ENCODE results near the gene MAPKAPK3.

Gene MAPKAPK3

GRCh38 chr3:50630394-50630793, 13.4 kb downstream of the MAPKAPK3 start:
- WGBS (ENCODE audit: insufficient coverage, insufficient read length), result no CpG with 5 or more reads among the region's 6 CpGs

GRCh38 chr3:50630877-50631276, 13.9 kb downstream of the MAPKAPK3 start:
- no peak overlapping the region for H3K27ac ChIP-seq (ENCODE audit: low read length)
- no CpG with 5 or more reads among the region's 7 CpGs for WGBS (ENCODE audit: insufficient coverage, insufficient read length)
- no peak for DNase-seq (ENCODE audit: low read depth, low spot score)
- no peak overlapping the region for H3K4me3 ChIP-seq (ENCODE audit: low read length)
- H3K4me1 ChIP-seq (ENCODE audit: control insufficient read depth, insufficient read depth, low read length), result peaks cover 8% of the 10 kb centered on the region
- no peaks in the 10 kb centered on the region for H3K9me3 ChIP-seq (ENCODE audit: control insufficient read depth, insufficient read depth, low read length)
- no peaks in the 10 kb centered on the region for H3K27me3 ChIP-seq (ENCODE audit: control insufficient read depth, insufficient read depth, low read length)
- H3K36me3 ChIP-seq (ENCODE audit: control insufficient read depth, insufficient read depth, low read length), result 0 out of 2 replicates have a peak, but pooled peaks cover 2% of the 10 kb centered on the region

More at GRCh38 chr3:50630394-50630793, 13.4 kb downstream of the MAPKAPK3 start:
- 0 out of 2 replicates have a peak, but pooled peaks cover 2% of the 10 kb centered on the region for H3K36me3 ChIP-seq (ENCODE audit: control insufficient read depth, insufficient read depth, low read length)
- H3K4me1 ChIP-seq (ENCODE audit: control insufficient read depth, insufficient read depth, low read length), result peaks cover 9% of the 10 kb centered on the region
- DNase-seq (ENCODE audit: low read depth, low spot score), result no peak
- H3K4me3 ChIP-seq (ENCODE audit: low read length), result no peak overlapping the region
- H3K27ac ChIP-seq (ENCODE audit: low read length), result no peak overlapping the region
- no peaks in the 10 kb centered on the region for H3K9me3 ChIP-seq (ENCODE audit: control insufficient read depth, insufficient read depth, low read length)
- no peaks in the 10 kb centered on the region for H3K27me3 ChIP-seq (ENCODE audit: control insufficient read depth, insufficient read depth, low read length)

- no peak overlapping the region for H3K4me3 ChIP-seq (ENCODE audit: low read length)
- peaks cover 7% of the 10 kb centered on the region for H3K4me1 ChIP-seq (ENCODE audit: control insufficient read depth, insufficient read depth, low read length)
- no peak overlapping the region for H3K27ac ChIP-seq (ENCODE audit: low read length)
- DNase-seq (ENCODE audit: low read depth, low spot score), result no peak
- no CpG with 5 or more reads among the region's 5 CpGs for WGBS (ENCODE audit: insufficient coverage, insufficient read length)
- no peaks in the 10 kb centered on the region for H3K27me3 ChIP-seq (ENCODE audit: control insufficient read depth, insufficient read depth, low read length)
- no peaks in the 10 kb centered on the region for H3K9me3 ChIP-seq (ENCODE audit: control insufficient read depth, insufficient read depth, low read length)
- 0 out of 2 replicates have a peak, but pooled peaks cover 2% of the 10 kb centered on the region for H3K36me3 ChIP-seq (ENCODE audit: control insufficient read depth, insufficient read depth, low read length)
Observed at GRCh38 chr3:50632450-50632849, 15.5 kb downstream of the MAPKAPK3 start.

- H3K27me3 ChIP-seq (ENCODE audit: control insufficient read depth, insufficient read depth, low read length), result no peaks in the 10 kb centered on the region
- H3K4me3 ChIP-seq (ENCODE audit: low read length), result no peak overlapping the region
- peaks cover 2% of the 10 kb centered on the region; the same call in 1 of the 2 replicates for H3K4me1 ChIP-seq (ENCODE audit: control insufficient read depth, insufficient read depth, low read length)
- DNase-seq (ENCODE audit: low read depth, low spot score), result no peak
- no peaks in the 10 kb centered on the region for H3K9me3 ChIP-seq (ENCODE audit: control insufficient read depth, insufficient read depth, low read length)
- 0 out of 2 replicates have a peak, but pooled peaks cover 2% of the 10 kb centered on the region for H3K36me3 ChIP-seq (ENCODE audit: control insufficient read depth, insufficient read depth, low read length)
- no CpG with 5 or more reads among the region's 5 CpGs for WGBS (ENCODE audit: insufficient coverage, insufficient read length)
- no peak overlapping the region for H3K27ac ChIP-seq (ENCODE audit: low read length)
Observed at GRCh38 chr3:50633230-50633790, 16.4 kb downstream of the MAPKAPK3 start.

- no peaks in the 10 kb centered on the region for H3K4me1 ChIP-seq (ENCODE audit: control insufficient read depth, insufficient read depth, low read length)
- H3K27me3 ChIP-seq (ENCODE audit: control insufficient read depth, insufficient read depth, low read length), result no peaks in the 10 kb centered on the region
- no peak for DNase-seq (ENCODE audit: low read depth, low spot score)
- 0 out of 2 replicates have a peak, but pooled peaks cover 2% of the 10 kb centered on the region for H3K36me3 ChIP-seq (ENCODE audit: control insufficient read depth, insufficient read depth, low read length)
- H3K9me3 ChIP-seq (ENCODE audit: control insufficient read depth, insufficient read depth, low read length), result no peaks in the 10 kb centered on the region
- no peak overlapping the region for H3K4me3 ChIP-seq (ENCODE audit: low read length)
- no peak overlapping the region for H3K27ac ChIP-seq (ENCODE audit: low read length)
Observed at GRCh38 chr3:50635066-50635465, 18.1 kb downstream of the MAPKAPK3 start.

GRCh38 chr3:50637011-50637410, 20.1 kb downstream of the MAPKAPK3 start:
- Histone ChIP-seq H3K27ac (ENCODE audit: low read length) (no peak overlapping the region), H3K9me3 (ENCODE audit: control insufficient read depth, insufficient read depth, low read length) (no peaks in the 10 kb centered on the region), H3K27me3 (ENCODE audit: control insufficient read depth, insufficient read depth, low read length) (no peaks in the 10 kb centered on the region), H3K4me1 (ENCODE audit: control insufficient read depth, insufficient read depth, low read length) (no peaks in the 10 kb centered on the region), H3K36me3 (ENCODE audit: control insufficient read depth, insufficient read depth, low read length) (no peaks in the 10 kb centered on the region), H3K4me3 (ENCODE audit: low read length) (no peak overlapping the region)
- WGBS (ENCODE audit: insufficient coverage, insufficient read length), result no CpG with 5 or more reads among the region's 4 CpGs
- no peak for DNase-seq (ENCODE audit: low read depth, low spot score)

- Histone ChIP-seq H3K27ac (ENCODE audit: low read length) (no peak overlapping the region), H3K27me3 (ENCODE audit: control insufficient read depth, insufficient read depth, low read length) (no peaks in the 10 kb centered on the region), H3K4me3 (ENCODE audit: low read length) (no peak overlapping the region), H3K4me1 (ENCODE audit: control insufficient read depth, insufficient read depth, low read length) (no peaks in the 10 kb centered on the region), H3K9me3 (ENCODE audit: control insufficient read depth, insufficient read depth, low read length) (no peaks in the 10 kb centered on the region), H3K36me3 (ENCODE audit: control insufficient read depth, insufficient read depth, low read length) (no peaks in the 10 kb centered on the region)
- no peak for DNase-seq (ENCODE audit: low read depth, low spot score)
- WGBS (ENCODE audit: insufficient coverage, insufficient read length), result no CpG with 5 or more reads among the region's 3 CpGs
Observed at GRCh38 chr3:50637945-50638344, 21.0 kb downstream of the MAPKAPK3 start.

GRCh38 chr3:50639055-50639494, 22.1 kb downstream of the MAPKAPK3 start:
- DNase-seq (ENCODE audit: low read depth, low spot score), result no peak
- no peaks in the 10 kb centered on the region for H3K9me3 ChIP-seq (ENCODE audit: control insufficient read depth, insufficient read depth, low read length)
- WGBS (ENCODE audit: insufficient coverage, insufficient read length), result no CpG with 5 or more reads among the region's 6 CpGs
- no peak overlapping the region for H3K4me3 ChIP-seq (ENCODE audit: low read length)
- no peak overlapping the region for H3K27ac ChIP-seq (ENCODE audit: low read length)
- no peaks in the 10 kb centered on the region for H3K27me3 ChIP-seq (ENCODE audit: control insufficient read depth, insufficient read depth, low read length)
- H3K4me1 ChIP-seq (ENCODE audit: control insufficient read depth, insufficient read depth, low read length), result no peaks in the 10 kb centered on the region
- H3K36me3 ChIP-seq (ENCODE audit: control insufficient read depth, insufficient read depth, low read length), result 0 out of 2 replicates have a peak, but pooled peaks cover 2% of the 10 kb centered on the region

- no peak for DNase-seq (ENCODE audit: low read depth, low spot score)
- H3K4me1 ChIP-seq (ENCODE audit: control insufficient read depth, insufficient read depth, low read length), result no peaks in the 10 kb centered on the region
- WGBS (ENCODE audit: insufficient coverage, insufficient read length), result no CpG with 5 or more reads among the region's 1 CpG
- H3K27ac ChIP-seq (ENCODE audit: low read length), result no peak overlapping the region
- H3K36me3 ChIP-seq (ENCODE audit: control insufficient read depth, insufficient read depth, low read length), result 0 out of 2 replicates have a peak, but pooled peaks cover 2% of the 10 kb centered on the region
- H3K9me3 ChIP-seq (ENCODE audit: control insufficient read depth, insufficient read depth, low read length), result no peaks in the 10 kb centered on the region
- H3K27me3 ChIP-seq (ENCODE audit: control insufficient read depth, insufficient read depth, low read length), result no peaks in the 10 kb centered on the region
- no peak overlapping the region for H3K4me3 ChIP-seq (ENCODE audit: low read length)
Observed at GRCh38 chr3:50642382-50642781, 25.4 kb downstream of the MAPKAPK3 start.

GRCh38 chr3:50644561-50644960, 27.6 kb downstream of the MAPKAPK3 start:
- Histone ChIP-seq H3K27ac (ENCODE audit: low read length) (no peak overlapping the region), H3K4me3 (ENCODE audit: low read length) (no peak overlapping the region), H3K4me1 (ENCODE audit: control insufficient read depth, insufficient read depth, low read length) (no peaks in the 10 kb centered on the region; the same call in 1 of the 2 replicates), H3K27me3 (ENCODE audit: control insufficient read depth, insufficient read depth, low read length) (no peaks in the 10 kb centered on the region), H3K36me3 (ENCODE audit: control insufficient read depth, insufficient read depth, low read length) (0 out of 2 replicates have a peak, but pooled peaks cover 2% of the 10 kb centered on the region), H3K9me3 (ENCODE audit: control insufficient read depth, insufficient read depth, low read length) (no peaks in the 10 kb centered on the region)
- no CpG with 5 or more reads among the region's 7 CpGs for WGBS (ENCODE audit: insufficient coverage, insufficient read length)
- DNase-seq (ENCODE audit: low read depth, low spot score), result no peak

GRCh38 chr3:50645378-50645777, 28.4 kb downstream of the MAPKAPK3 start:
- Histone ChIP-seq H3K4me1 (ENCODE audit: control insufficient read depth, insufficient read depth, low read length) (peaks cover 1% of the 10 kb centered on the region; the same call in 1 of the 2 replicates), H3K9me3 (ENCODE audit: control insufficient read depth, insufficient read depth, low read length) (no peaks in the 10 kb centered on the region), H3K36me3 (ENCODE audit: control insufficient read depth, insufficient read depth, low read length) (0 out of 2 replicates have a peak, but pooled peaks cover 2% of the 10 kb centered on the region), H3K27me3 (ENCODE audit: control insufficient read depth, insufficient read depth, low read length) (no peaks in the 10 kb centered on the region), H3K4me3 (ENCODE audit: low read length) (no peak overlapping the region), H3K27ac (ENCODE audit: low read length) (no peak overlapping the region)
- DNase-seq (ENCODE audit: low read depth, low spot score), result no peak
- WGBS (ENCODE audit: insufficient coverage, insufficient read length), result no CpG with 5 or more reads among the region's 2 CpGs

Measured in iPS DF 6.9 (cell line).